GM12892 (cell line): ENCODE data around the gene PCSK5.

ENCODE experiments used
- POLR2A ChIP-seq: IDR thresholded peaks from 2 replicates; pipeline ENCODE4 v1.6.1; 2011; ENCODE audit warnings: low read depth, low read length, control low read depth
- POLR2AphosphoS5 ChIP-seq: IDR thresholded peaks from 2 replicates; pipeline ENCODE4 v1.6.1; 2011; ENCODE audit warnings: low read depth, low read length, control low read depth

GRCh38 chr9:76023715-76024195 lies 133.3 kb downstream of the PCSK5 start:
- TF ChIP-seq POLR2A, result no peak
- TF ChIP-seq POLR2AphosphoS5, result no peak
